HepG2 (cell line): Measurements from ENCODE around the gene SNRPF.

Source experiments
- ATF7 ChIP-seq, 2 experiments: fragments of 450-650 bp in 1 of 2; sonication (generic) in 1 of 2; formaldehyde crosslinking in 1 of 2; IDR thresholded peaks; 2 replicates each; pipeline versions ENCODE4 v1.4.0 to v1.6.1; 2016 to 2020; ENCODE audit warnings: antibody characterized with exemption in 1 of 2, mild to moderate bottlenecking in 1 of 2, missing genetic modification reagents in 1 of 2
- CHD2 ChIP-seq: IDR thresholded peaks from 2 replicates; pipeline ENCODE4 v1.6.1; 2011; ENCODE audit warnings: low read depth, low read length, improper control_type of control experiment
- CREB1 ChIP-seq, 2 experiments: fragments of 450-650 bp in 1 of 2; IDR thresholded peaks; 2 replicates each; pipeline ENCODE4 v1.6.1; 2016 to 2017; ENCODE audit warnings: control low read depth in 1 of 2, mild to moderate bottlenecking in 1 of 2, missing compliant biosample characterization in 1 of 2, missing genetic modification characterization in 1 of 2
- CTCF ChIP-seq: sonication (generic); formaldehyde crosslinking; IDR thresholded peaks from 2 replicates; pipeline ENCODE4 v1.5.0; 2020; ENCODE audit warnings: mild to moderate bottlenecking, missing genetic modification reagents, moderate library complexity
- FOXA1 ChIP-seq, 2 experiments: fragments of 450-650 bp in 1 of 2; sonication (generic) in 1 of 2; formaldehyde crosslinking in 1 of 2; IDR thresholded peaks; 2 replicates each; pipeline versions ENCODE4 v1.4.0 to v1.6.1; 2016 to 2020; ENCODE audit warnings: missing genetic modification reagents in 1 of 2
- HDAC2 ChIP-seq: sonication (generic); formaldehyde crosslinking; IDR thresholded peaks from 2 replicates; pipeline ENCODE4 v1.4.0; 2020; ENCODE audit warnings: missing genetic modification reagents
- HNRNPL ChIP-seq: fragments of 200-400 bp; formaldehyde crosslinking; IDR thresholded peaks from 2 replicates; pipeline ENCODE4 v1.6.1; 2017; ENCODE audit warnings: mild to moderate bottlenecking, low read depth, low read length
- JUND ChIP-seq: sonication (generic); formaldehyde crosslinking; IDR thresholded peaks from 2 replicates; pipeline ENCODE4 v1.8.0; 2022; ENCODE audit warnings: mild to moderate bottlenecking, missing genetic modification reagents
- MXI1 ChIP-seq: IDR thresholded peaks from 3 replicates; pipeline ENCODE4 v1.6.1; 2012; ENCODE audit warnings: low read depth, low read length, inconsistent platforms, borderline replicate concordance
- RORA ChIP-seq: sonication (generic); formaldehyde crosslinking; IDR thresholded peaks from 2 replicates; pipeline ENCODE4 v1.5.0; 2020; ENCODE audit warnings: mild to moderate bottlenecking, missing genetic modification reagents, moderate library complexity
- TCF7L2 ChIP-seq: IDR thresholded peaks from 2 replicates; pipeline ENCODE4 v1.6.1; 2011; ENCODE audit warnings: mild to moderate bottlenecking, low read depth, low read length, moderate library complexity
- ZBTB38 ChIP-seq: sonication (generic); formaldehyde crosslinking; IDR thresholded peaks from 2 replicates; pipeline ENCODE4 v1.5.1; 2020; ENCODE audit warnings: mild to moderate bottlenecking, missing genetic modification reagents
- ZNF253 ChIP-seq: sonication (generic); formaldehyde crosslinking; IDR thresholded peaks from 2 replicates; pipeline ENCODE4 v1.8.0; 2022; ENCODE audit warnings: mild to moderate bottlenecking, missing genetic modification reagents, borderline replicate concordance
- ZNF609 ChIP-seq: sonication (generic); formaldehyde crosslinking; IDR thresholded peaks from 2 replicates; pipeline ENCODE4 v1.4.0; 2020; ENCODE audit warnings: mild to moderate bottlenecking, missing genetic modification reagents, borderline replicate concordance

GRCh38 chr12:95898081-95898480 lies 39.3 kb downstream of the SNRPF start:
- TF ChIP-seq JUND (CRISPR knock-in tag) (no peak), MXI1 (no peak), RORA (CRISPR knock-in tag) (no peak), CTCF (CRISPR knock-in tag) (no peak), FOXA1 (IDR thresholded peaks at IDR 0.05) (no peak), FOXA1 (CRISPR knock-in tag; IDR thresholded peaks at IDR 0.05) (no peak), CHD2 (no peak), HNRNPL (no peak), ZNF253 (CRISPR knock-in tag) (no peak), ATF7 (IDR thresholded peaks at IDR 0.05) (peak; percentile 92), ATF7 (CRISPR knock-in tag; IDR thresholded peaks at IDR 0.05) (no peak), TCF7L2 (no peak), CREB1 (IDR thresholded peaks at IDR 0.05) (peak; percentile 71), CREB1 (CRISPR knock-in tag; IDR thresholded peaks at IDR 0.05) (no peak), ZNF609 (CRISPR knock-in tag) (no peak), ZBTB38 (CRISPR knock-in tag) (no peak), HDAC2 (no peak)
